GM23338 (cell line): ENCODE data around the gene ATP2B1. TPM values are rescaled to one million over a fixed set of nuclear protein-coding genes. Genes with fewer than 3 reads are reported as not detected.

Source experiments
- ATAC-seq: fragments of 200-7000 bp; cut with Tn5 transposase; 3 replicates; pipeline ENCODE4 v1.9.1; 2020
- DNase-seq: peaks from one replicate; pipeline ENCODE4 v3.0.0-alpha.2; 2015; ENCODE audit warnings: low spot score
- H2AFZ ChIP-seq: fragments of 200-600 bp; sonication (generic); 2 replicates; pipeline ENCODE4 v1.8.0; 2016; ENCODE audit warnings: antibody characterized with exemption, mild to moderate bottlenecking, moderate library complexity
- H3F3A ChIP-seq: fragments of 200-600 bp; sonication (generic); replicated peaks from 2 replicates; pipeline ENCODE4 v1.8.0; 2017; ENCODE audit warnings: antibody characterized with exemption, mixed run types, low read depth
- H3K27ac ChIP-seq: fragments of 200-600 bp; sonication (generic); 2 replicates; pipeline ENCODE4 v1.6.1; 2016; ENCODE audit warnings: low read depth
- H3K27me3 ChIP-seq: fragments of 200-600 bp; sonication (generic); 2 replicates; pipeline ENCODE4 v1.8.0; 2016; ENCODE audit warnings: mild to moderate bottlenecking, mixed run types, moderate library complexity; ENCODE audit not compliant: insufficient read depth
- H3K36me3 ChIP-seq: fragments of 200-600 bp; sonication (generic); 2 replicates; pipeline ENCODE4 v1.8.0; 2016; ENCODE audit warnings: mild to moderate bottlenecking; ENCODE audit not compliant: insufficient read depth
- H3K4me1 ChIP-seq: fragments of 200-600 bp; sonication (generic); 2 replicates; pipeline ENCODE4 v1.8.0; 2016; ENCODE audit warnings: mild to moderate bottlenecking, moderate library complexity; ENCODE audit not compliant: insufficient read depth
- H3K4me2 ChIP-seq: fragments of 200-600 bp; sonication (generic); 2 replicates; pipeline ENCODE4 v1.7.1; 2017; ENCODE audit warnings: mixed run types
- H3K4me3 ChIP-seq: fragments of 200-600 bp; sonication (generic); 2 replicates; pipeline ENCODE4 v1.6.1; 2016; ENCODE audit warnings: mixed run types
- H3K79me2 ChIP-seq: fragments of 200-600 bp; sonication (generic); replicated peaks from 2 replicates; pipeline ENCODE4 v1.8.0; 2017; ENCODE audit warnings: mild to moderate bottlenecking; ENCODE audit not compliant: insufficient read depth
- H3K9me2 ChIP-seq: fragments of 200-600 bp; sonication (generic); 2 replicates; pipeline ENCODE4 v1.8.0; 2017; ENCODE audit not compliant: insufficient read depth
- H4K20me1 ChIP-seq: fragments of 200-600 bp; sonication (generic); replicated peaks from 2 replicates; pipeline ENCODE4 v1.8.0; 2017; ENCODE audit warnings: mild to moderate bottlenecking; ENCODE audit not compliant: insufficient read depth
- H3K27ac Mint-ChIP-seq: 2 replicates; pipeline ENCODE4 v1.8.0; 2020; ENCODE audit warnings: inconsistent platforms, mild to moderate bottlenecking, moderate library complexity, mixed read lengths
- H3K27me3 Mint-ChIP-seq: 3 replicates; pipeline ENCODE4 v1.8.0; 2022; ENCODE audit warnings: low read depth, mild to moderate bottlenecking, moderate library complexity, mixed read lengths, inconsistent platforms; ENCODE audit not compliant: insufficient read depth, poor library complexity
- H3K36me3 Mint-ChIP-seq: 3 replicates; pipeline ENCODE4 v1.8.0; 2021; ENCODE audit warnings: low read depth, mild to moderate bottlenecking, inconsistent platforms, moderate library complexity, mixed read lengths
- H3K4me1 Mint-ChIP-seq: 3 replicates; pipeline ENCODE4 v1.8.0; 2020; ENCODE audit warnings: mild to moderate bottlenecking, inconsistent platforms, mixed read lengths
- H3K4me3 Mint-ChIP-seq: 3 replicates; pipeline ENCODE4 v1.8.0; 2021; ENCODE audit warnings: moderate library complexity, mild to moderate bottlenecking, inconsistent platforms, mixed read lengths
- H3K9me3 Mint-ChIP-seq: 3 replicates; pipeline ENCODE4 v1.8.0; 2020; ENCODE audit warnings: moderate library complexity, mild to moderate bottlenecking, inconsistent platforms, mixed read lengths
- CREB1 ChIP-seq: fragments of 250-450 bp; sonication (Bioruptor Pico); IDR thresholded peaks from 2 replicates; pipeline ENCODE4 v1.5.0; 2020; ENCODE audit warnings: low read depth, mild to moderate bottlenecking, moderate library complexity
- CTCF ChIP-seq, 2 experiments: fragments of 200-600 bp in 1 of 2; sonication (generic) in 1 of 2; conservative IDR thresholded peaks; 2 replicates each; pipeline versions ENCODE4 v1.5.1 to v1.6.1; 2016 to 2017; ENCODE audit warnings: antibody characterized with exemption in 2 of 2, low read depth in 2 of 2, mild to moderate bottlenecking in 2 of 2, moderate library complexity in 1 of 2
- ETS1 ChIP-seq: IDR thresholded peaks from 2 replicates; pipeline ENCODE4 v1.6.1; 2016; ENCODE audit warnings: antibody characterized with exemption
- EZH2 ChIP-seq: fragments of 200-600 bp; sonication (generic); IDR thresholded peaks from one replicate; pipeline ENCODE4 v1.8.0; 2017; ENCODE audit warnings: antibody characterized with exemption, mild to moderate bottlenecking, low read depth; ENCODE audit not compliant: unreplicated experiment
- EZH2phosphoT487 ChIP-seq: fragments of 200-600 bp; sonication (generic); IDR thresholded peaks from one replicate; pipeline ENCODE4 v1.8.1; 2018; ENCODE audit warnings: antibody characterized with exemption; ENCODE audit not compliant: unreplicated experiment
- JUNB ChIP-seq: IDR thresholded peaks from one replicate; pipeline ENCODE4 v1.6.1; 2016; ENCODE audit warnings: antibody characterized with exemption; ENCODE audit not compliant: unreplicated experiment
- NANOG ChIP-seq: IDR thresholded peaks from 2 replicates; pipeline ENCODE4 v1.6.1; 2016; ENCODE audit warnings: antibody characterized with exemption, borderline replicate concordance
- POLR2AphosphoS5 ChIP-seq: IDR thresholded peaks from 2 replicates; pipeline ENCODE4 v1.6.1; 2016; ENCODE audit warnings: antibody characterized with exemption, low read depth
- REST ChIP-seq: IDR thresholded peaks from one replicate; pipeline ENCODE4 v1.6.1; 2018; ENCODE audit warnings: antibody characterized with exemption; ENCODE audit not compliant: unreplicated experiment
- STAT1 ChIP-seq: IDR thresholded peaks from one replicate; pipeline ENCODE4 v1.6.1; 2016; ENCODE audit warnings: antibody characterized with exemption; ENCODE audit not compliant: unreplicated experiment
- ZNF114 ChIP-seq: fragments of 250-450 bp; sonication (Bioruptor Pico); IDR thresholded peaks from 2 replicates; pipeline ENCODE4 v1.5.0; 2020; ENCODE audit warnings: mild to moderate bottlenecking, moderate library complexity
- ZNF331 ChIP-seq: fragments of 250-450 bp; sonication (Bioruptor Pico); IDR thresholded peaks from 2 replicates; pipeline ENCODE4 v1.5.0; 2020; ENCODE audit warnings: low read depth, mild to moderate bottlenecking, moderate library complexity
- ZNF462 ChIP-seq: fragments of 250-450 bp; sonication (Bioruptor Pico); IDR thresholded peaks from 2 replicates; pipeline ENCODE4 v1.5.0; 2020; ENCODE audit warnings: mild to moderate bottlenecking, moderate library complexity
- polyA plus RNA-seq: library from polyadenylated mRNA; unstranded; fragments of >200 nt; fragmentation: Nextera tagmentation; extraction: Ambion mirVana; gene quantifications from 2 replicates; pipeline ENCODE4 v1.2.1, GENCODE V29; 2016
- total RNA-seq: library from RNA; depleted of rRNA; stranded (reverse); fragments of >200 nt; shearing (Covaris generic); gene quantifications from 2 replicates; pipeline ENCODE4 v1.2.3, GENCODE V29; 2014

The ATP2B1 gene
- total and polyA plus RNA-seq, 2 experiments from 2014 or later: 39.3 to 42.3 TPM

GRCh38 chr12:89698607-89699006 lies 10.0 kb downstream of the ATP2B1 start:
- no peaks in the 10 kb centered on the region for H3K27me3 ChIP-seq
- ATAC-seq (no peak), DNase-seq (no peak)
- H3K4me1 Mint-ChIP-seq: peaks cover 18% of the 10 kb centered on the region
- no peak overlapping the region for H3K27ac Mint-ChIP-seq
- no peaks in the 10 kb centered on the region; the same call in 1 of the 2 replicates for H3K4me1 ChIP-seq
- H2AFZ ChIP-seq: no peak overlapping the region
- no peaks in the 10 kb centered on the region for H3K9me2 ChIP-seq
- H4K20me1 ChIP-seq: peaks cover 28% of the 10 kb centered on the region; the same call in 1 of the 2 replicates
- H3K9me3 Mint-ChIP-seq: no peaks in the 10 kb centered on the region
- no peaks in the 10 kb centered on the region for H3K27me3 Mint-ChIP-seq
- no peak overlapping the region for H3K4me3 ChIP-seq
- no peaks in the 10 kb centered on the region for H3F3A ChIP-seq
- no peaks in the 10 kb centered on the region for H3K36me3 ChIP-seq
- TF ChIP-seq REST (no peak), CREB1 (CRISPR knock-in tag) (no peak), JUNB (no peak), ZNF462 (CRISPR knock-in tag) (no peak), NANOG (no peak), EZH2phosphoT487 (no peak), CTCF (conservative IDR thresholded peaks at IDR 0.05; ENCODE audit: low read depth in 2 of 2) (no peak), ZNF331 (CRISPR knock-in tag) (no peak), POLR2AphosphoS5 (no peak), ETS1 (no peak), EZH2 (no peak), ZNF114 (no peak), STAT1 (no peak)
- H3K79me2 ChIP-seq: peaks cover 95% of the 10 kb centered on the region
- H3K4me2 ChIP-seq: no peak overlapping the region
- no peaks in the 10 kb centered on the region for H3K36me3 Mint-ChIP-seq
- no peak overlapping the region for H3K4me3 Mint-ChIP-seq
- no peak overlapping the region for H3K27ac ChIP-seq
